Measurements from ENCODE around the gene FKBP9. TPM values are rescaled to one million over a fixed set of nuclear protein-coding genes. Genes with fewer than 3 reads are reported as not detected.
A peak's percentile ranks its signal among the peaks of the same experiment; 100 is the strongest.
"Not testable (repeated sequence)": the region's sequence is repeated elsewhere in the genome, so short reads cannot be mapped to it uniquely, and the experiment has no call there.

FKBP9 gene
- total and polyA plus RNA-seq, 2 of the 8 experiments (the other 6 are each of a cell fraction or from before 2014, with no cell fraction given): 7.2 to 10.1 TPM

GRCh38 chr7:32997956-32998355 is 40.7 kb downstream of the FKBP9 start:
- H3K79me1 ChIP-seq (ENCODE audit: low read depth, low read length); H2BK120ac ChIP-seq (replicated peaks; ENCODE audit: low read depth, low read length); H3K23ac ChIP-seq (ENCODE audit: insufficient read length); CTCF ChIA-PET (ENCODE audit: partially characterized antibody); H3K18ac ChIP-seq (ENCODE audit: extremely low read depth, low read length); H2BK5ac ChIP-seq (ENCODE audit: low read depth, low read length); H4K20me1 ChIP-seq (replicated peaks in 1 of 2; ENCODE audit: control insufficient read depth in 1 of 2, insufficient read depth in 2 of 2, low read length in 2 of 2); H3K36me3 ChIP-seq (ENCODE audit: control insufficient read depth in 2 of 4, insufficient read depth in 4 of 4, low read length in 3 of 4); POLR2A ChIA-PET (ENCODE audit: partially characterized antibody); H3K4me3 ChIP-seq (ENCODE audit: extremely low read depth in 1 of 4, insufficient read depth in 2 of 4, low read depth in 3 of 4, low read length in 4 of 4); H3K56ac ChIP-seq (replicated peaks; ENCODE audit: insufficient read length, low read depth, low read length); H2AK5ac ChIP-seq (ENCODE audit: low read depth, low read length); H3K27ac ChIP-seq (ENCODE audit: low read depth, low read length); H2AFZ ChIP-seq (ENCODE audit: low read length); H4K5ac ChIP-seq (ENCODE audit: insufficient read length, low read depth, low read length); H2BK20ac ChIP-seq (ENCODE audit: low read length); H3K9me3 ChIP-seq (ENCODE audit: insufficient read depth in 2 of 2, low read depth in 1 of 2, low read length in 1 of 2); H3K14ac ChIP-seq (ENCODE audit: insufficient read length); H2BK15ac ChIP-seq (ENCODE audit: low read length); H3K79me2 ChIP-seq (ENCODE audit: control insufficient read depth in 1 of 2, insufficient read depth in 2 of 2, low read length in 2 of 2); H3K23me2 ChIP-seq (ENCODE audit: low read depth, low read length); H3K9ac ChIP-seq (replicated peaks in 1 of 4; ENCODE audit: extremely low read depth in 1 of 4, low read depth in 3 of 4, low read length in 3 of 4); H2BK12ac ChIP-seq (ENCODE audit: low read depth, low read length); H3K27me3 ChIP-seq (replicated peaks in 1 of 4; ENCODE audit: control insufficient read depth in 3 of 4, extremely low read depth in 1 of 4, insufficient read depth in 3 of 4, low read length in 3 of 4); H3K4me1 ChIP-seq (replicated peaks in 1 of 4; ENCODE audit: control insufficient read depth in 3 of 4, insufficient read depth in 4 of 4, low read length in 3 of 4); H4K91ac ChIP-seq (replicated peaks; ENCODE audit: insufficient read length, low read length); DNase-seq (ENCODE audit: low read depth in 1 of 2, low spot score in 2 of 2); H3K4ac ChIP-seq (replicated peaks; ENCODE audit: insufficient read length, low read depth, low read length); H4K8ac ChIP-seq (ENCODE audit: extremely low read depth, insufficient read depth, low read length): not testable (repeated sequence)
- 80% methylated on average over 3 of the region's 4 CpGs; no CpG with 5 or more reads in 1 of the 2 experiments for WGBS, 2 experiments (ENCODE audit: extremely low coverage in 1 of 2, insufficient coverage in 1 of 2, insufficient read length in 1 of 2, insufficient replicate concordance in 2 of 2, low coverage in 1 of 2, low lambda C conversion rate in 2 of 2, missing lambda C conversion rate in 1 of 2)
- FAIRE-seq: peak; percentile 58
- peak overlapping the region; percentile 19 to 42; a peak in 1 of 4 replicates for H3K4me2 ChIP-seq (ENCODE audit: insufficient read depth in 1 of 2, low read depth in 2 of 2, low read length in 2 of 2)

- H3K23ac ChIP-seq (ENCODE audit: insufficient read length); H3K9me3 ChIP-seq (ENCODE audit: insufficient read depth in 2 of 2, low read depth in 1 of 2, low read length in 1 of 2); H4K91ac ChIP-seq (replicated peaks; ENCODE audit: insufficient read length, low read length); H3K4ac ChIP-seq (replicated peaks; ENCODE audit: insufficient read length, low read depth, low read length); H2AK5ac ChIP-seq (ENCODE audit: low read depth, low read length); H3K79me1 ChIP-seq (ENCODE audit: low read depth, low read length); H2BK15ac ChIP-seq (ENCODE audit: low read length); H3K4me1 ChIP-seq (replicated peaks in 1 of 4; ENCODE audit: control insufficient read depth in 3 of 4, insufficient read depth in 4 of 4, low read length in 3 of 4); H3K18ac ChIP-seq (ENCODE audit: extremely low read depth, low read length); FAIRE-seq; H2BK120ac ChIP-seq (replicated peaks; ENCODE audit: low read depth, low read length); H3K27me3 ChIP-seq (replicated peaks in 1 of 4; ENCODE audit: control insufficient read depth in 3 of 4, extremely low read depth in 1 of 4, insufficient read depth in 3 of 4, low read length in 3 of 4); H3K23me2 ChIP-seq (ENCODE audit: low read depth, low read length); H3K79me2 ChIP-seq (ENCODE audit: control insufficient read depth in 1 of 2, insufficient read depth in 2 of 2, low read length in 2 of 2); H3K14ac ChIP-seq (ENCODE audit: insufficient read length); H3K9ac ChIP-seq (replicated peaks in 1 of 4; ENCODE audit: extremely low read depth in 1 of 4, low read depth in 3 of 4, low read length in 3 of 4); H3K56ac ChIP-seq (replicated peaks; ENCODE audit: insufficient read length, low read depth, low read length); H3K36me3 ChIP-seq (ENCODE audit: control insufficient read depth in 2 of 4, insufficient read depth in 4 of 4, low read length in 3 of 4); CTCF ChIA-PET (ENCODE audit: partially characterized antibody); H4K5ac ChIP-seq (ENCODE audit: insufficient read length, low read depth, low read length); H4K20me1 ChIP-seq (replicated peaks in 1 of 2; ENCODE audit: control insufficient read depth in 1 of 2, insufficient read depth in 2 of 2, low read length in 2 of 2); H4K8ac ChIP-seq (ENCODE audit: extremely low read depth, insufficient read depth, low read length); POLR2A ChIA-PET (ENCODE audit: partially characterized antibody); H2BK12ac ChIP-seq (ENCODE audit: low read depth, low read length); H3K4me3 ChIP-seq (ENCODE audit: extremely low read depth in 1 of 4, insufficient read depth in 2 of 4, low read depth in 3 of 4, low read length in 4 of 4); H2BK20ac ChIP-seq (ENCODE audit: low read length); H3K27ac ChIP-seq (ENCODE audit: low read depth, low read length); H2BK5ac ChIP-seq (ENCODE audit: low read depth, low read length): not testable (repeated sequence)
- peak overlapping the region; percentile 19 to 42; a peak in 2 of 4 replicates for H3K4me2 ChIP-seq (ENCODE audit: insufficient read depth in 1 of 2, low read depth in 2 of 2, low read length in 2 of 2)
- H2AFZ ChIP-seq (ENCODE audit: low read length): peak overlapping the region; percentile 39; the same call in 1 of the 2 replicates
- DNase-seq (ENCODE audit: low read depth in 1 of 2, low spot score in 2 of 2): peak in 1 of 2 experiments; percentile 56
- WGBS, 2 experiments (ENCODE audit: extremely low coverage in 1 of 2, insufficient coverage in 1 of 2, insufficient read length in 1 of 2, insufficient replicate concordance in 2 of 2, low coverage in 1 of 2, low lambda C conversion rate in 2 of 2, missing lambda C conversion rate in 1 of 2): 43% methylated on average over 13 of the region's 14 CpGs; no CpG with 5 or more reads in 1 of the 2 experiments
Measured at GRCh38 chr7:32998361-32999171, 41.3 kb downstream of the FKBP9 start.

Data from H1 (cell line).